NCI-H345 treated with DMSO at 0.1 percent for 48 hours (cell line): ENCODE data around the gene FXYD4.

Experiments used
- DNase-seq: peaks from one replicate; lab custom pipeline; 2025; ENCODE audit not compliant: unreplicated experiment; lab: John Stamatoyannopoulos, UW

The FXYD4 gene

GRCh38 chr10:43394868-43395267, 23.4 kb downstream of the FXYD4 start:
- DNase-seq = no peak

GRCh38 chr10:43395571-43396060, 24.2 kb downstream of the FXYD4 start:
- DNase-seq = no peak

GRCh38 chr10:43396061-43396927, 24.9 kb downstream of the FXYD4 start:
- DNase-seq = peak; percentile 13

- DNase-seq = peak; percentile 48
Measured at GRCh38 chr10:43396928-43397624, 25.6 kb downstream of the FXYD4 start.

GRCh38 chr10:43398939-43399319, 27.5 kb downstream of the FXYD4 start:
- DNase-seq = no peak

- DNase-seq = no peak
Measured at GRCh38 chr10:43399320-43400310, 28.2 kb downstream of the FXYD4 start.

GRCh38 chr10:43401627-43402026, 30.2 kb downstream of the FXYD4 start:
- no peak for DNase-seq

- no peak for DNase-seq
Measured at GRCh38 chr10:43402176-43402575, 30.7 kb downstream of the FXYD4 start.

- DNase-seq = no peak
Measured at GRCh38 chr10:43402880-43403452, 31.5 kb downstream of the FXYD4 start.

- no peak for DNase-seq
Measured at GRCh38 chr10:43403911-43404703, 32.7 kb downstream of the FXYD4 start.

- no peak for DNase-seq
Measured at GRCh38 chr10:43404704-43405084, 33.3 kb downstream of the FXYD4 start.

- no peak for DNase-seq
Measured at GRCh38 chr10:43407148-43407575, 35.7 kb downstream of the FXYD4 start.

GRCh38 chr10:43407576-43408330, 36.3 kb downstream of the FXYD4 start:
- DNase-seq = peak; percentile 59

- no peak for DNase-seq
Measured at GRCh38 chr10:43408331-43408709, 36.9 kb downstream of the FXYD4 start.

- peak; percentile 74 for DNase-seq
Measured at GRCh38 chr10:43408710-43409384, 37.4 kb downstream of the FXYD4 start, which contains the start of gene HNRNPF. TSS of gene HNRNPF (minus strand) at chr10:43409186. CDS start at chr10:43387884, 21,302 bp downstream.

GRCh38 chr10:43409385-43410109, 38.1 kb downstream of the FXYD4 start:
- no peak for DNase-seq

- no peak for DNase-seq
Measured at GRCh38 chr10:43410345-43410744, 38.9 kb downstream of the FXYD4 start.

- DNase-seq = no peak
Measured at GRCh38 chr10:43411536-43411935, 40.1 kb downstream of the FXYD4 start.
